ENCODE data around the gene ADCY2.

GRCh38 chr5:7813576-7813975, 417.6 kb downstream of the ADCY2 start:
- TF ChIP-seq, protein P1, sequence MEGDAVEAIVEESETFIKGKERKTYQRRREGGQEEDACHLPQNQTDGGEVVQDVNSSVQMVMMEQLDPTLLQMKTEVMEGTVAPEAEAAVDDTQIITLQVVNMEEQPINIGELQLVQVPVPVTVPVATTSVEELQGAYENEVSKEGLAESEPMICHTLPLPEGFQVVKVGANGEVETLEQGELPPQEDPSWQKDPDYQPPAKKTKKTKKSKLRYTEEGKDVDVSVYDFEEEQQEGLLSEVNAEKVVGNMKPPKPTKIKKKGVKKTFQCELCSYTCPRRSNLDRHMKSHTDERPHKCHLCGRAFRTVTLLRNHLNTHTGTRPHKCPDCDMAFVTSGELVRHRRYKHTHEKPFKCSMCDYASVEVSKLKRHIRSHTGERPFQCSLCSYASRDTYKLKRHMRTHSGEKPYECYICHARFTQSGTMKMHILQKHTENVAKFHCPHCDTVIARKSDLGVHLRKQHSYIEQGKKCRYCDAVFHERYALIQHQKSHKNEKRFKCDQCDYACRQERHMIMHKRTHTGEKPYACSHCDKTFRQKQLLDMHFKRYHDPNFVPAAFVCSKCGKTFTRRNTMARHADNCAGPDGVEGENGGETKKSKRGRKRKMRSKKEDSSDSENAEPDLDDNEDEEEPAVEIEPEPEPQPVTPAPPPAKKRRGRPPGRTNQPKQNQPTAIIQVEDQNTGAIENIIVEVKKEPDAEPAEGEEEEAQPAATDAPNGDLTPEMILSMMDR (IDR thresholded peaks at IDR 0.05) = no peak
- TF ChIP-seq POLR2AphosphoS5 (IDR thresholded peaks at IDR 0.05) = no peak
- TF ChIP-seq EP300 (IDR thresholded peaks at IDR 0.05) = no peak
